CD8-positive, alpha-beta memory T cell (primary cell): ENCODE results near the gene PDPN. TPM values are rescaled to one million over a fixed set of nuclear protein-coding genes. Genes with fewer than 3 reads are reported as not detected.

ENCODE experiments used
- polyA plus RNA-seq: library from polyadenylated mRNA; unstranded; fragments of 300-500 nt; fragmentation: Illumina TruSeq; gene quantifications from one replicate; pipeline ENCODE4 v1.2.3, GENCODE V29; 2021
- total RNA-seq, 2 experiments: library from RNA; stranded (reverse); gene quantifications; one replicate each; pipeline ENCODE4 v1.2.3, GENCODE V29; 2021

Gene PDPN
- total and polyA plus RNA-seq, 3 experiments from 2014 or later: 0.20 TPM; not detected in 2

Other genes with a start within 250 kb of the PDPN start
- not detected for gene PRAMEF14, start 236.7 kb upstream of the PDPN start, total RNA-seq
- not detected for gene PRAMEF14, start 236.7 kb upstream of the PDPN start, polyA plus RNA-seq
- gene PRAMEF19, start 211.9 kb upstream of the PDPN start, total RNA-seq: not detected
- not detected for gene PRAMEF19, start 211.9 kb upstream of the PDPN start, polyA plus RNA-seq
- not detected for gene PRAMEF17, start 194.2 kb upstream of the PDPN start, total RNA-seq
- not detected for gene PRAMEF17, start 194.2 kb upstream of the PDPN start, polyA plus RNA-seq
- not detected for gene PRAMEF20, start 173.4 kb upstream of the PDPN start, total RNA-seq
- not detected for gene PRAMEF20, start 173.4 kb upstream of the PDPN start, polyA plus RNA-seq
- not detected for gene LRRC38, start 69.8 kb upstream of the PDPN start, total RNA-seq
- not detected for gene LRRC38, start 69.8 kb upstream of the PDPN start, polyA plus RNA-seq
- gene PRDM2, start 116.4 kb downstream of the PDPN start, total RNA-seq: 10 to 100 TPM; 67.9 to 70.1 TPM
- gene PRDM2, start 116.4 kb downstream of the PDPN start, polyA plus RNA-seq: 24.4 TPM